Measurements from ENCODE around the gene FOXA1. TPM values are rescaled to one million over a fixed set of nuclear protein-coding genes. Genes with fewer than 3 reads are reported as not detected.

The FOXA1 gene
- total RNA-seq, 2 donors from 2014 or later: not detected

DNA sequence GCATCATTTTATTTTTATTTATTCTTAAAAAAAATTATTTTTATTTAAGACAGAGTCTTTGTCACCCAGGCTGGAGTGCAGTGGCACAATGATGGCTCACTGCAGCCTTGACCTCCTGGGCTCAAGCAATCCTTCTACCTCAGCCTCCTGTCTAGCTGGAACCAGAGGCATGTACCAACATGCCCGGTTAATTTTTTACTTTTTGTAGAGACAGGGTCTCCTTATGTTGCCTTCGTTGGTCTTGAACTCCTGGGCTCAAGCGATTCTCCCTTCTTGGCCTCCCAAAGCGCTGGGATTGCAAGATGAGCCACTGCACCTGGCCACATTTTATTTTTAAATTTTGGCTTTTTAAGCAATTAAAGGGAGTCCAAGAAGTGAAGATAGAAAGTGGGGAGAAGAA, 21.8 kb upstream of the FOXA1 start:
- ATAC-seq (no peak), DNase-seq (ENCODE audit: low spot score) (no peak)
- Mint-ChIP-seq H3K27ac (no peak overlapping the region), H3K4me1 (ENCODE audit: low read depth in 2 of 2) (no peaks in the 10 kb centered on the region), H3K27me3 (peaks cover under 1 to 2% of the 10 kb centered on the region in 2 donors), H3K9me3 (peaks cover 14% of the 10 kb centered on the region), H3K4me3 (no peak overlapping the region), H3K36me3 (peaks cover 17% of the 10 kb centered on the region)

DNA sequence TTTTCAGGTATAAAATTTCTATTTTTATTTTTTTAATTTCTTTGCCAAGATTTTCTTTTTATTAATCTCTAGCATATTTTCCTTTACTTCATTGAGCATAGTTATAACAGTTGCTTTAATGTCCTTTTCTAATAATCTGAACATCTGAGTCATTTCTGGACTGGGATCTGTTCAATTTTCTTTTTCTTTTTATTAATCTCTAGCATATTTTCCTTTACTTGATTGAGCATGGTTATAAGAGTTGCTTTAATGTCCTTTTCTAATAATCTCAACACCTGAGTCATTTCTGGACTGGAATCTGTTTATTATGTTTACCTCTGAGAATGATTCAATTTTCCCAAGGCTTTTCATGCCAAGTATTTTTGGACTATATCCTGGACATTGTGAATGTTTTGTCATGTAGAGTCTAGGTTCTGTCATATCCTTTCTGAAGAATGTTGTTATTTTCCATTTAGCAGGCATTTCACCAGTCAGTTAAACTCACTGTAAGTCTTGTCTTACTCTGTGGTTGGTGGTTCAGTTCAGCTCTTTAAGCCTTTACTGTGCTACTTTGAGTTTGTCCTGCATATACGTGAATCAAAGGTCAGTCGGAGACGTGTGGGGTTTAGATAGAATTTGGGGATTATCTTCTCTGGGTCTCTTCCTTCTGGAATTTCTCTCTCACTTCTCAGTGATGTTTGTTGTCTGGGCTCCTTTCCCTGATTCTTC, 20.7 kb upstream of the FOXA1 start:
- peaks cover 14% of the 10 kb centered on the region for H3K9me3 Mint-ChIP-seq
- H3K4me1 Mint-ChIP-seq (ENCODE audit: low read depth in 2 of 2): no peaks in the 10 kb centered on the region
- no peak overlapping the region for H3K4me3 Mint-ChIP-seq
- ATAC-seq: no peak
- no peak overlapping the region for H3K27ac Mint-ChIP-seq
- DNase-seq (ENCODE audit: low spot score): no peak
- peaks cover 6% of the 10 kb centered on the region in 2 donors for H3K27me3 Mint-ChIP-seq
- peaks cover 17% of the 10 kb centered on the region for H3K36me3 Mint-ChIP-seq

DNA sequence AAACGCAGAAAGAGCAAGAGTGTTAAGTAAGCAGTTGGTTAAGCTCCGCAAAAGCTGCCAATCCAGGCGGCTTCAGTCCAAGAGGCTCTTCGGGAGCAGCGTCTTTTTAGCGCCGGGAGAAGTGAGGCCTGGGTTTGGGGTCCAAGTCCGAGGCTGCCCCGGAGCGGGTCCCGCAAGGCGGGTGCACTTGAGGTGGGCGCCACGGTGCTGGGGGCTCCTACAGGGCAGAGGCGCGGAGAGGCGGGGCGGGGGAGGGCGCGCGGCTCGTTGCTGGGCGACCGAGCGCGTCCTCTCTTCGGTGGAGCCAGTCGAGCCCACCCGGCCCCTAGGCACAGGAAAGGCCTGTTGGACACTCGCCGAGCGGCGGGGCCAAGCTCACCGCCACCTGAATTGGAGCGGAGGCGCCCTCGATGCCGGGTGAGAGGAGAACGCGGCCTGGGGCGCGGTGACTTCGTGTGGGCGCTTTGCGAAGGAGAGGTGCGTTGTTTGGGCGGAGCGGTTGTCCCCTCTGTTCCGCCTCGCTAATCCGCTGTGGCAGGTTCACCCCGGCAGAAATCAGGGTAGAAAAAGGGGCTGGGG, 16.0 kb upstream of the FOXA1 start:
- Mint-ChIP-seq H3K36me3 (peaks cover 14% of the 10 kb centered on the region), H3K27ac (no peak overlapping the region), H3K27me3 (peaks cover 6% of the 10 kb centered on the region in 2 donors), H3K4me3 (no peak overlapping the region), H3K4me1 (ENCODE audit: low read depth in 2 of 2) (no peaks in the 10 kb centered on the region), H3K9me3 (peaks cover 19% of the 10 kb centered on the region)
- peak in 1 of 2 donors; percentile 11 for ATAC-seq
- DNase-seq (ENCODE audit: low spot score): no peak

GRCh38 chr14:37608649-37609048, 13.6 kb upstream of the FOXA1 start:
- Mint-ChIP-seq H3K9me3 (peaks cover 9% of the 10 kb centered on the region), H3K4me3 (no peak overlapping the region), H3K36me3 (peaks cover 8% of the 10 kb centered on the region), H3K27ac (no peak overlapping the region), H3K4me1 (ENCODE audit: low read depth in 2 of 2) (no peaks in the 10 kb centered on the region), H3K27me3 (peaks cover 6% of the 10 kb centered on the region in 2 donors)
- DNase-seq (ENCODE audit: low spot score) (no peak), ATAC-seq (no peak)

DNA sequence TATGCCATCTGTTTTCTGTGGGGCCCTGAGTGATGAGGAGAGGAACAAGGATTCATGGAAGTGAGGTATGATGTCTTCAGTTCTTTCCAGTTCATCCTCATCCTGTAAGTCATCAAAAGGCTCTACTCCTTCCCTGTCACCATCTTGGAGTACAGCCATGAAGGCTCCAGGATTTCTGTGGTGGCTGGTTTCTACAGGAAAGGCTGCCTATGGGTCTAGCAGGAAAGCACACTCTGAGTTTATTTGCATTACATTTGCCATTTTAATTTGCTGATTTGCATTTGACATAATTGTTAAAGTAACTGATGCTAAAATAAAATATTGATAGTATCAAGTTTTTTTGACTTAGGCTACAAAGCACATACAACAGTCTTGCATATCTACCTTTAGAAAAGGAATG, 11.6 kb upstream of the FOXA1 start:
- DNase-seq (ENCODE audit: low spot score) (no peak), ATAC-seq (no peak)
- Mint-ChIP-seq H3K4me3 (no peak overlapping the region), H3K36me3 (peaks cover 4% of the 10 kb centered on the region), H3K27ac (no peak overlapping the region), H3K9me3 (peaks cover 7% of the 10 kb centered on the region), H3K27me3 (peaks cover 9 to 11% of the 10 kb centered on the region in 2 donors), H3K4me1 (ENCODE audit: low read depth in 2 of 2) (no peaks in the 10 kb centered on the region)

- Mint-ChIP-seq H3K4me3 (no peak overlapping the region), H3K36me3 (peaks cover 4% of the 10 kb centered on the region), H3K27me3 (peaks cover 15 to 25% of the 10 kb centered on the region in 2 donors), H3K27ac (no peak overlapping the region), H3K9me3 (peaks cover 4% of the 10 kb centered on the region), H3K4me1 (ENCODE audit: low read depth in 2 of 2) (peaks cover 0 to 5% of the 10 kb centered on the region in 2 donors)
- DNase-seq (ENCODE audit: low spot score): no peak
- no peak for ATAC-seq
These were observed 8.7 kb upstream of the FOXA1 start for GRCh38 chr14:37603688-37604251.

GRCh38 chr14:37602605-37603453, 7.8 kb upstream of the FOXA1 start:
- H3K4me3 Mint-ChIP-seq: no peak overlapping the region
- peaks cover 4% of the 10 kb centered on the region for H3K36me3 Mint-ChIP-seq
- H3K27me3 Mint-ChIP-seq: peaks cover 16 to 26% of the 10 kb centered on the region in 2 donors
- peaks cover 4% of the 10 kb centered on the region for H3K9me3 Mint-ChIP-seq
- no peak for DNase-seq (ENCODE audit: low spot score)
- H3K4me1 Mint-ChIP-seq (ENCODE audit: low read depth in 2 of 2): peaks cover 0 to 5% of the 10 kb centered on the region in 2 donors
- H3K27ac Mint-ChIP-seq: no peak overlapping the region
- ATAC-seq: no peak

GRCh38 chr14:37601865-37602264, 6.8 kb upstream of the FOXA1 start:
- peaks cover 16 to 31% of the 10 kb centered on the region in 2 donors for H3K27me3 Mint-ChIP-seq
- peaks cover 0 to 5% of the 10 kb centered on the region in 2 donors for H3K4me1 Mint-ChIP-seq (ENCODE audit: low read depth in 2 of 2)
- no peak overlapping the region for H3K27ac Mint-ChIP-seq
- H3K36me3 Mint-ChIP-seq: peaks cover 4% of the 10 kb centered on the region
- no peak overlapping the region for H3K4me3 Mint-ChIP-seq
- DNase-seq (ENCODE audit: low spot score) (no peak), ATAC-seq (no peak)
- H3K9me3 Mint-ChIP-seq: peaks cover 4% of the 10 kb centered on the region

GRCh38 chr14:37600880-37601741, 6.1 kb upstream of the FOXA1 start:
- H3K27me3 Mint-ChIP-seq: peaks cover 16 to 39% of the 10 kb centered on the region in 2 donors
- H3K27ac Mint-ChIP-seq: no peak overlapping the region
- no peaks in the 10 kb centered on the region for H3K9me3 Mint-ChIP-seq
- ATAC-seq: no peak
- H3K4me1 Mint-ChIP-seq (ENCODE audit: low read depth in 2 of 2): peaks cover 0 to 5% of the 10 kb centered on the region in 2 donors
- DNase-seq (ENCODE audit: low spot score): no peak
- peaks cover 4% of the 10 kb centered on the region for H3K36me3 Mint-ChIP-seq
- H3K4me3 Mint-ChIP-seq: no peak overlapping the region

GRCh38 chr14:37599507-37600368, 4.7 kb upstream of the FOXA1 start:
- Mint-ChIP-seq H3K36me3 (peaks cover 4% of the 10 kb centered on the region), H3K27ac (no peak overlapping the region), H3K4me1 (ENCODE audit: low read depth in 2 of 2) (peaks cover 0 to 5% of the 10 kb centered on the region in 2 donors), H3K27me3 (peaks cover 19 to 45% of the 10 kb centered on the region in 2 donors), H3K9me3 (no peaks in the 10 kb centered on the region), H3K4me3 (no peak overlapping the region)
- no peak for ATAC-seq
- no peak for DNase-seq (ENCODE audit: low spot score)

- Mint-ChIP-seq H3K36me3 (peaks cover 8% of the 10 kb centered on the region), H3K4me3 (no peak overlapping the region)
These were observed 3.9 kb upstream of the FOXA1 start for GRCh38 chr14:37598747-37599506.

More at GRCh38 chr14:37598747-37599506, 3.9 kb upstream of the FOXA1 start:
- Mint-ChIP-seq H3K9me3 (no peaks in the 10 kb centered on the region), H3K27me3 (peaks cover 22 to 51% of the 10 kb centered on the region in 2 donors), H3K4me1 (ENCODE audit: low read depth in 2 of 2) (peaks cover 0 to 8% of the 10 kb centered on the region in 2 donors), H3K27ac (no peak overlapping the region)
- DNase-seq (ENCODE audit: low spot score) (no peak), ATAC-seq (no peak)

Measured in natural killer cell treated with Interleukin-12 subunit alpha and Interleukin-12 subunit beta and Interleukin-15 and Interleukin-18, amount 100 ng/mL, for 72 hours (primary cell).